GM19025 (cell line): ENCODE results near the gene PIK3R2.
A peak's percentile ranks its signal among the peaks of the same experiment; 100 is the strongest.

Experiments used
- ATAC-seq: cut with Tn5 transposase; IDR thresholded peaks from one replicate; pipeline ENCODE4 v1.9.1; 2021; ENCODE audit warnings: mild to moderate bottlenecking, low read depth, moderate library complexity; ENCODE audit not compliant: unreplicated experiment

PIK3R2 gene

DNA sequence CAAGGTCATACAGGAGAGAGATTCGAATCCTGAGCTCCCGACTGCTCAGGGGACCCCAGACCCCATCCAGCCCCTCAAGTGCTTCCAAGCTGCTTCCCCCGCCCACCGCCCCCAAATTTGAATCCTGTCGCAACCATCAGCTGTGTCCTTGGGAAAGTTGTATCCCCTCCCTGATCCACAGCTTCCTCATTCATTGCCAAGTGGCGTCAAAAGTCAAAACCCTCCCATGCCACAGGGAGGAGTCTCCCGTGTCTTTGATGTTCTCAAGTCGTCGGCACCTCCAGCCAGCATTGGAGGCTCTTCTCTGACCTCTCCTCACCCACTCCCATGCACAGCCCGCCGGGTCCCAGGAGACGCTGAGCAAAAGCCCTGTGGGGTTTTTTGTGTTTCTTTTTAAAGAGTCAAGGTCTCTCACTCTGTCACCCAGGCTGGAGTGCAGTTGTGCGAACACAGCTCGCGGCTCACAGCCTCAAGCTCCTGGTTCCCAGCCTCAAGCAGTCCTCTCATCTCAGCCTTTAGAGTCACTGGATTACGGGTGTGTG, 17.8 kb downstream of the PIK3R2 start:
- no peak for ATAC-seq

GRCh38 chr19:18171605-18172327, 18.8 kb downstream of the PIK3R2 start:
- no peak for ATAC-seq

- no peak for ATAC-seq
These were observed 19.5 kb downstream of the PIK3R2 start for GRCh38 chr19:18172331-18173053.

DNA sequence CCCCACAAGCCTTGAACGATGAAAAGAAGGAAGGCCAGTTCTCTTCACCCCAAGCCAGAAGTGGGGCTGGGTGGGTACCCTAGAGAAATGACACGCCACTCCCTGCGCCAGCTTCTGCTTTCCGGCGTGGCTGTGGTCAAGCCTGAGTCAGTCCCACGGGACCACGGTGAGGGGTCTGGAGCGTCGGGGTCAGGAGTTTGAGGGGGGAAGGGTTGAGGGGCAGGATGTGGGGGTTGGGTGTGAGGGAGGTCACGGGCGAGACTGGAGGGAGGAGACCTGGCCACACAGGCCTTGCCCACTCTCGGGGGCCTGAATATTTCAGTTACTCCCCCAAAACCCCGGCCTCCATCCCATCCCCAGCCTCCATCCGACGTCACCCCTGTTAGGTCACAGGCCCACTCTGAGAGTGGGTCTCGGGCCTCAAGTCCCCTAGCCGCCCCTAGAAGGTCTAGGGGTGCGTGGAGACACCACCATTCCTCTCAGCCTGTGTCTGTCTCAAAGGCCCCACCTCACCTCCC, 20.1 kb downstream of the PIK3R2 start:
- ATAC-seq = peak; percentile 4

DNA sequence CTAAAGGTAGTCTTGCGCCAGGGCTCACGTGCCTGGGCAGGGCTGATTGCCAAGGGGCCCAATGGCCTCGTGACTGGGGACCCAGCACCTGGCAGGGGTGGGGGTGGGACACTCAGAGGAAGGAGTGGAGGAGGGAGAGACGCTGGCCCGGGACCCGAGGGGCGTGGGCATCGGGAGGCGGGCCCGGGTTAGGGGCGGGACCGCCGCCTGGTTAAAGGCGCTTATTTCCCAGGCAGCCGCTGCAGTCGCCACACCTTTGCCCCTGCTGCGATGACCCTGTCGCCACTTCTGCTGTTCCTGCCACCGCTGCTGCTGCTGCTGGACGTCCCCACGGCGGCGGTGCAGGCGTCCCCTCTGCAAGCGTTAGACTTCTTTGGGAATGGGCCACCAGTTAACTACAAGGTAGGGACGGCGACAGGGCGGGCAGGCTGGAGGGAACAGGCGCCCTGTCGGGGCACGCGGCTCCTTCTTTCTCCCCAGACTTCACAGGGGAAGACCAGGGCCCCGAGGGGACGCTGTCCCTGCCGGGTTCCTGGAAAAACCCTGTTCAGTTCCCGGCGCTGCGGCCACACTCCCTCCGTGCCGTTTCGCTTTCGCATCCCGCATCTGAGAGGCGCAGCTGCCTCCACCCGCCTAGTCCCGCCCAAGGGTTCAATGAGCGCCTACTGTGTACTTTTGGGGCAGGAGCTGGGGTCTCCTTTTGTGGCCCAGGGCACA, 20.8 kb downstream of the PIK3R2 start, which contains the start of gene IFI30:
IFI30 (plus strand) TSS at position 242 of the 717 bp plus-strand sequence; CDS start at position 271, 29 bp downstream.
- ATAC-seq = peak; percentile 41

DNA sequence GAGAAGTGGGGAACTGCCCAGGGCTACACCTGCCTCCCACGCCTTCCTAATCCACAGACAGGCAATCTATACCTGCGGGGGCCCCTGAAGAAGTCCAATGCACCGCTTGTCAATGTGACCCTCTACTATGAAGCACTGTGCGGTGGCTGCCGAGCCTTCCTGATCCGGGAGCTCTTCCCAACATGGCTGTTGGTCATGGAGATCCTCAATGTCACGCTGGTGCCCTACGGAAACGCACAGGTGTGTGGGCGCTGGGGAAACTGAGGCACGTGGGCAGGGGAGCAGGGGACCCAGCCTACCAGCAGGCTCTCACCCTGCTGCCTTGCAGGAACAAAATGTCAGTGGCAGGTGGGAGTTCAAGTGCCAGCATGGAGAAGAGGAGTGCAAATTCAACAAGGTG, 22.0 kb downstream of the PIK3R2 start:
- no peak for ATAC-seq

DNA sequence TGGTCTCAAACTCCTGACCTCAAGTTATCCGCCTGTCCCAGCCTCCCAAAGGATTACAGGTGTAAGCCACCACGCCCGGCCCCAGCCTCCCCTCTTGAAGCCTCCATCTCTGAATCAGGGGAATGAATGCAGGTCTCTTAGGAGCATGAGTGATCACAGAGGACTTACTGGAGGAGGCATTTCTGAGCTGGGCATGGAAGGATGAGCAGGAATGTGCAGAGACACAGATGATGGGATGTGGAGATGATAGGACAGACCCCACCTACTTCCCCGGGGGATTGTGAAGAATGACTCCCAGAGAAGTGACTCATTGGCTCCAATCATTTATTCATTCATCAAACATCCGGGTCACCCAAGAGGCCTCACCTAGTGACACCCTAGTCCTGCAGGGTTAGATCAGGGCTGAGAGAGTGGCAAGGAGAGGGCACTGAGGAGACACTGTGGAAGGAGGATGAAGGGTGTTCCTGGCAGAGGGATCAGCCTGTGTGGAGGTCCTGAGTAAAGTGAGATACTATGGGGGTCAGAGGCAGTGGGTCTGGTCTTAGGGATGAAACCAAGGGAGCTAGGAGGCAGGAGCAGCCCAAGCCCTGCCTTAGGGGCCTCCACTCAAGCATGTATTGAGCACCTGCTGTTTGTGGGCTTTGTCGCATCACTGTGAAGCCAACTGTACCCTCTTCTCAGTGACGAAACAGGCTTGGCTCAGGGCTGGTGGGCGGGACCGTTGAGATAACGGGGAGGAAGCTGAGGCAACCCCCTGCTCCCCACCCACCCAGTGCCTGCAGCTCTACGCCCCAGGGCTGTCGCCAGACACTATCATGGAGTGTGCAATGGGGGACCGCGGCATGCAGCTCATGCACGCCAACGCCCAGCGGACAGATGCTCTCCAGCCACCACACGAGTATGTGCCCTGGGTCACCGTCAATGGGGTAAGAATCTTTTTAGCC, 23.7 kb downstream of the PIK3R2 start:
- no peak for ATAC-seq

DNA sequence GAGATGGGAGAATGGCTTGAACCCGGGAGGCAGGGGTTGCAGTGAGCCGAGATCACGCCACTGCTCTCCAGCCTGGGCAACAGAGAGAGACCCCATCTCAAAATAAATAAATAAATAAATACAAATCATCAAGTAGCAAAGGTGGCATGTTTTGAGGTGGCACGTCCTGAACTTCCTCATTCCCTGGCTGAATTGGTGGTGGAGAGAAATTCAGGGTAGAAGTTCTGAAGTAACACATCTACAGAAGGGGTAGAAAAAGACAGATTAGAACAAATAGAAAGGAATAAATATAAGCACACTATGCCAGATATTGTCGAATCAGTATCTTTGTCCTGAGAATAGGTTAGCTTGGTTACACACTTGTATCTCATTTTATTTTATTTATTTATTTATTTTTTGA, 27.0 kb downstream of the PIK3R2 start:
- no peak for ATAC-seq

GRCh38 chr19:18183529-18183928, 30.6 kb downstream of the PIK3R2 start:
- ATAC-seq = no peak

GRCh38 chr19:18185538-18185937, 32.6 kb downstream of the PIK3R2 start:
- no peak for ATAC-seq

DNA sequence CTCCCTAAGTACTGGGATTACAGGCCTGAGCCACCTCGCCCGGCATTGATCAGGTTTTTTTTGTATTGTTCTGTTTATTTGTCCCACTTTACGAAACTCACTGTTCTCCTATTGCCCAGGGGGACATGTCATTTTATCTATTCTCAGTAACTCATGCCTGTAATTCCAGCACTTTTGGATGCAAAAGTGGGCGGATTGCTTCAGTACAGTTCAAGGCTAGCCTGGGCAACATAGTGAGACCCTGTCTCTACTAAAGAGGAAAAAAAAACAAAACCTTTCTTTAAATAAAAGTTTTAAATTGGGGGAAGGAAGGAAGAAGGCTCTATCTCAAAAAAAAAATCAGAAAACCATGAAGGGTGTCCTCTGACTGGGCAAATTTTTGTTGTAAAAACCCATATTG, 37.3 kb downstream of the PIK3R2 start:
- no peak for ATAC-seq

DNA sequence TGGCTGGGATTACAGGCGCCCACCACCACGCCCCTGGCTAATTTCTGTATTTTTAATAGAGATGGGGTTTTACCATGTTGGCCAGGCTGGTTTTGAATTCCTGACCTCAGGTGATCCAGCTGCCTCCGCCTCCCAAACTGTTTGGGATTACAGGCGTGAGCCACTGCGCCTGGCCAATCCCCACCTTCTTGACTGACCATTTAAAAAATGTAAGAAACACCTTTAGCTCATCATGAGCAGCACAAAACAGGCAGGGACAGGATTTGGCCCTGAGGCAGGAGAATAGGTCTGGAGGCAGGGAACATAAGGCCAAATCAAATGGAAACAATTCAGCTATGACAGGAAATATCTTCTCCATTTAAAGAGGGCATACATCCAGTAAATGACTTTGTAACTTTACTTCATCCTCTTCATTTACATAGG, 38.7 kb downstream of the PIK3R2 start:
- no peak for ATAC-seq

- ATAC-seq = peak; percentile 87
These were observed 39.9 kb downstream of the PIK3R2 start, which contains the start of gene MPV17L2 for GRCh38 chr19:18192673-18193387. Gene MPV17L2, plus strand, starts transcription at chr19:18193218. Its CDS starts 64 bp downstream, at chr19:18193282.

- no peak for ATAC-seq
These were observed 40.6 kb downstream of the PIK3R2 start for GRCh38 chr19:18193388-18194180.

DNA sequence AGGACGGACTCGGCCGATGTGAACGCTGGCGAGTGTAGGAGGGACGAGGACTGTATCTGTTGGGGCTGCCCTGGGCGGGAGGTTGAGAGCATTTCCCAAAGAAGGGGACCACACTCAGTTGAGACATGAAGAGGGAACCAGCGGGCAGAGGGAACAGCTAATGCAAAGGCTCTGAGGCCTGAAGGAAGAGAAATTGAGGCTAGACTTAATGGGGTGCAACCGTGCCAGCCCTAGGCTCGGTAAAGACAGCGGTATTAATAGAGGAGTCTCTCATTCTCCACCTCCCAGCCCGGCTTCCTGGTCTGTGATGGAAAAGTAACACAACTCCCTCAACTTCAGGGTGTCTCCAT, 41.2 kb downstream of the PIK3R2 start:
- ATAC-seq = no peak

DNA sequence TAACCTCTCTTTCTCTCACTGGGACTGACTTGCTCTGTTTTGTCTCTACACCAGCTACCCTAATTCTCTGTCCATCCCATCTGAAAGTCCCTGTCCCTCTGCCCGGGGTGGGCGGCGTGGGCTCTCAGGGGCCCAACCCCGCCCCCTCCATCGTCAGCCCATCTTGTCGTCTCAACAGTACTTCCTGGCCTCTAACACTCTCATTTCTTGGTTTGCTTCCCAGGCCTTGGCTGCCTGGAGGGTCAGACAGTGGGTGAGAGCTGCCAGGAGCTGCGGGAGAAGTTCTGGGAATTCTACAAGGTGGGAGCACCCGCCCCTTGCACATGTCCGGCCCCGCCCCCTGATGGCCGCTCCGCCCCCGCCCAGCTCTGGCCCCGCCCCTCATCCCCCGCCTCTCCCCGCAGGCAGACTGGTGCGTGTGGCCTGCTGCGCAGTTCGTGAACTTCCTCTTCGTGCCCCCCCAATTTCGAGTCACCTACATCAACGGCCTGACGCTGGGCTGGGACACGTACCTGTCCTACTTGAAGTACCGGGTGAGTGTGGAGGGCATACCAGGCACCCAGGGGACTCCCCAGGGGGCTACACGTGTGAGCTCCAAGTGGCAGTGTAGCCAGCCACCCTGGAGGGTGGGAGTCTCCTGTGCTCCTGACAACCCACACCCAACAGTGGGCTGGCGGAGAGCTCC, 41.7 kb downstream of the PIK3R2 start:
- ATAC-seq = no peak

DNA sequence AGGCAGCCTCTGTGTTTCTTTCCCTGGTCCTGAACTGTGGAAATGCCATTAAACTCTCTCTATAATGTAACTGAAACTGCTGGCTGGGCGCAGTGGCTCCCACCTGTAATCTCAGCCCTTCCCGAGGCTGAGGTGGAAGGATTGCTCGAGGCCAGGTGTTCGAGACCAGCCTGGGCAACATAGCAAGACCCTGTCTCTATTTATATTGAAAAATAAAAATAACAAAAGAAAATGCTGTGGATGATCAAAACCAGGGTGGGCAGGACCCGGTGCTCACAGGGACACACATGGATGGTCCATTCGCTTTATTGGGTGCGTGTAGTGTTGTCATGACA, 43.5 kb downstream of the PIK3R2 start:
- ATAC-seq = no peak

GRCh38 chr19:18197306-18197705, 44.3 kb downstream of the PIK3R2 start:
- no peak for ATAC-seq
